H1 (cell line): ENCODE measurements around the gene ST6GALNAC3. TPM values are rescaled to one million over a fixed set of nuclear protein-coding genes. Genes with fewer than 3 reads are reported as not detected.

Experiments used
- CTCF ChIA-PET: fragments of 300-600 bp; sonication (Branson Sonifier 250); formaldehyde crosslinking; loops from one replicate; lab custom pipeline; 2021; ENCODE audit not compliant: partially characterized antibody; lab: Charles Lee
- POLR2A ChIA-PET: fragments of 300-600 bp; sonication (Branson Sonifier 250); formaldehyde crosslinking; loops from one replicate; lab custom pipeline; 2021; ENCODE audit warnings: inconsistent platforms; ENCODE audit not compliant: partially characterized antibody; lab: Charles Lee
- DNase-seq, 2 experiments: peaks; one replicate each; pipeline versions ENCODE4 v3.0.0 to v3.0.0-alpha.2; 2010 to 2022; ENCODE audit warnings: low spot score in 2 of 2, low read depth in 1 of 2, mixed read lengths in 1 of 2
- FAIRE-seq: peaks from 2 replicates; lab custom pipeline; 2011; peaks lifted over from hg19 to GRCh38; lab: Jason Lieb, UNC
- H2AFZ ChIP-seq: 2 replicates; pipeline ENCODE4 v1.8.1; 2012; ENCODE audit warnings: low read length, inconsistent platforms
- H2AK5ac ChIP-seq: 2 replicates; pipeline ENCODE4 v1.6.1; 2013; ENCODE audit warnings: low read depth, low read length
- H2BK120ac ChIP-seq: replicated peaks from 2 replicates; pipeline ENCODE3; 2013; ENCODE audit warnings: low read depth, low read length, inconsistent platforms
- H2BK12ac ChIP-seq: 2 replicates; pipeline ENCODE4 v1.6.1; 2013; ENCODE audit warnings: low read depth, low read length
- H2BK15ac ChIP-seq: 2 replicates; pipeline ENCODE4 v1.6.1; 2013; ENCODE audit warnings: low read length
- H2BK20ac ChIP-seq: 2 replicates; pipeline ENCODE4 v1.6.1; 2013; ENCODE audit warnings: low read length
- H2BK5ac ChIP-seq: 2 replicates; pipeline ENCODE4 v1.6.1; 2013; ENCODE audit warnings: low read depth, low read length
- H3K14ac ChIP-seq: 2 replicates; pipeline ENCODE4 v1.6.1; 2013; ENCODE audit warnings: inconsistent platforms; ENCODE audit not compliant: insufficient read length
- H3K18ac ChIP-seq: 2 replicates; pipeline ENCODE4 v1.6.1; 2013; ENCODE audit warnings: low read length; ENCODE audit errors: extremely low read depth
- H3K23ac ChIP-seq: 2 replicates; pipeline ENCODE4 v1.6.1; 2013; ENCODE audit warnings: inconsistent platforms; ENCODE audit not compliant: insufficient read length
- H3K23me2 ChIP-seq: 2 replicates; pipeline ENCODE4 v1.6.1; 2013; ENCODE audit warnings: low read depth, low read length
- H3K27ac ChIP-seq: 2 replicates; pipeline ENCODE4 v1.6.1; 2011; ENCODE audit warnings: low read depth, low read length, inconsistent platforms
- H3K27me3 ChIP-seq, 4 experiments: replicated peaks in 1 of 4; 1 replicate in 1 of 4; 2 replicates in 3 of 4; pipeline versions ENCODE4 v1.6.1 to v1.8.1; 2011 to 2013; ENCODE audit warnings: low read length in 3 of 4, mild to moderate bottlenecking in 3 of 4, inconsistent platforms in 2 of 4, mixed read lengths in 2 of 4, moderate library complexity in 1 of 4; ENCODE audit not compliant: control insufficient read depth in 3 of 4, insufficient read depth in 3 of 4; ENCODE audit errors: extremely low read depth in 1 of 4
- H3K36me3 ChIP-seq, 4 experiments: 2 replicates each; pipeline versions ENCODE4 v1.6.1 to v1.8.1; 2011 to 2013; ENCODE audit warnings: mild to moderate bottlenecking in 4 of 4, low read length in 3 of 4, moderate library complexity in 2 of 4, control low read depth in 1 of 4, inconsistent platforms in 1 of 4; ENCODE audit not compliant: insufficient read depth in 4 of 4, control insufficient read depth in 2 of 4
- H3K4ac ChIP-seq: replicated peaks from 2 replicates; pipeline ENCODE3; 2013; ENCODE audit warnings: low read length, low read depth, mixed read lengths, inconsistent platforms; ENCODE audit not compliant: insufficient read length
- H3K4me1 ChIP-seq, 4 experiments: replicated peaks in 1 of 4; 1 replicate in 1 of 4; 2 replicates in 3 of 4; pipeline versions ENCODE4 v1.6.1 to v1.8.1; 2011 to 2013; ENCODE audit warnings: low read length in 3 of 4, inconsistent platforms in 2 of 4, mixed read lengths in 1 of 4; ENCODE audit not compliant: insufficient read depth in 4 of 4, control insufficient read depth in 3 of 4
- H3K4me2 ChIP-seq, 2 experiments: 2 replicates each; pipeline versions ENCODE4 v1.6.1 to v1.8.1; 2011 to 2013; ENCODE audit warnings: low read depth in 2 of 2, low read length in 2 of 2, control low read depth in 1 of 2, inconsistent platforms in 1 of 2, mild to moderate bottlenecking in 1 of 2; ENCODE audit not compliant: insufficient read depth in 1 of 2
- H3K4me3 ChIP-seq, 4 experiments: fragments of 200-600, 300-600 bp in 1 of 4; sonication (generic), shearing (Covaris generic), sonication (Bioruptor Twin) in 1 of 4; 2 replicates each; pipeline versions ENCODE4 v1.5.1 to v1.8.1; 2011 to 2016; ENCODE audit warnings: low read length in 4 of 4, low read depth in 3 of 4, control low read depth in 2 of 4, inconsistent platforms in 2 of 4, mild to moderate bottlenecking in 2 of 4, mixed read lengths in 1 of 4, moderate library complexity in 1 of 4; ENCODE audit not compliant: insufficient read depth in 2 of 4; ENCODE audit errors: extremely low read depth in 1 of 4
- H3K56ac ChIP-seq: replicated peaks from 2 replicates; pipeline ENCODE3; 2013; ENCODE audit warnings: low read depth, mild to moderate bottlenecking, mixed read lengths, low read length, inconsistent platforms; ENCODE audit not compliant: insufficient read length
- H3K79me1 ChIP-seq: 2 replicates; pipeline ENCODE4 v1.6.1; 2013; ENCODE audit warnings: low read depth, low read length, control low read depth
- H3K79me2 ChIP-seq, 2 experiments: 2 replicates each; pipeline versions ENCODE4 v1.6.1 to v1.8.1; 2012 to 2013; ENCODE audit warnings: low read length in 2 of 2, mild to moderate bottlenecking in 2 of 2, inconsistent platforms in 1 of 2; ENCODE audit not compliant: insufficient read depth in 2 of 2, control insufficient read depth in 1 of 2
- H3K9ac ChIP-seq, 4 experiments: replicated peaks in 1 of 4; 1 replicate in 1 of 4; 2 replicates in 3 of 4; pipeline versions ENCODE4 v1.6.1 to v1.8.1; 2011 to 2013; ENCODE audit warnings: low read depth in 3 of 4, low read length in 3 of 4, control low read depth in 2 of 4, mild to moderate bottlenecking in 2 of 4, moderate library complexity in 2 of 4, inconsistent platforms in 1 of 4; ENCODE audit errors: extremely low read depth in 1 of 4
- H3K9me3 ChIP-seq, 2 experiments: 2 replicates each; pipeline versions ENCODE4 v1.6.1 to v1.8.1; 2012 to 2013; ENCODE audit warnings: mild to moderate bottlenecking in 2 of 2, moderate library complexity in 2 of 2, control low read depth in 1 of 2, inconsistent platforms in 1 of 2, low read depth in 1 of 2, low read length in 1 of 2, mixed read lengths in 1 of 2; ENCODE audit not compliant: insufficient read depth in 2 of 2
- H4K20me1 ChIP-seq, 2 experiments: replicated peaks in 1 of 2; 2 replicates each; pipeline versions ENCODE3 to v1.8.1; 2011 to 2013; ENCODE audit warnings: inconsistent platforms in 2 of 2, low read length in 2 of 2, mild to moderate bottlenecking in 1 of 2; ENCODE audit not compliant: insufficient read depth in 2 of 2, control insufficient read depth in 1 of 2
- H4K5ac ChIP-seq: 2 replicates; pipeline ENCODE4 v1.6.1; 2013; ENCODE audit warnings: low read length, low read depth, mixed read lengths, inconsistent platforms; ENCODE audit not compliant: insufficient read length
- H4K8ac ChIP-seq: 2 replicates; pipeline ENCODE4 v1.8.0; 2013; ENCODE audit warnings: mild to moderate bottlenecking, moderate library complexity, low read length, inconsistent platforms; ENCODE audit not compliant: insufficient read depth; ENCODE audit errors: extremely low read depth
- H4K91ac ChIP-seq: replicated peaks from 2 replicates; pipeline ENCODE3; 2013; ENCODE audit warnings: low read length, mixed read lengths, inconsistent platforms; ENCODE audit not compliant: insufficient read length
- polyA plus RNA-seq, 7 experiments: library from polyadenylated mRNA; depleted of rRNA in 3 of 7; stranded (reverse) in 5 of 7; unstranded in 2 of 7; fragments of >200 nt in 5 of 7; fragments of 200-250 nt in 2 of 7; gene quantifications; 1 replicate in 5 of 7; 2 replicates in 1 of 7; 4 replicates in 1 of 7; pipeline versions ENCODE4 v1.2.1 to v1.2.3, GENCODE V29; 2011 to 2013; ENCODE audit warnings: missing spikeins in 2 of 7, mixed read lengths in 2 of 7
- total RNA-seq: library from RNA; stranded (reverse); fragmentation: NEBNext Ultra II Directional; extraction: Animal tissue kit (Norgen Biotek cat#: 25700); gene quantifications from 2 replicates; pipeline ENCODE4 v1.2.1, GENCODE V29; 2021
- TF ChIP-seq, protein P1 (sequence below): fragments of 300-600 bp; sonication (generic); IDR thresholded peaks from 2 replicates; pipeline ENCODE4 v1.7.1; 2012; ENCODE audit warnings: low read length, moderate library complexity, mild to moderate bottlenecking, inconsistent platforms; ENCODE audit not compliant: insufficient replicate concordance

The ST6GALNAC3 gene
- total and polyA plus RNA-seq, 2 of the 8 experiments (the other 6 are each of a cell fraction or from before 2014, with no cell fraction given): 4.9 to 19.0 TPM

DNA sequence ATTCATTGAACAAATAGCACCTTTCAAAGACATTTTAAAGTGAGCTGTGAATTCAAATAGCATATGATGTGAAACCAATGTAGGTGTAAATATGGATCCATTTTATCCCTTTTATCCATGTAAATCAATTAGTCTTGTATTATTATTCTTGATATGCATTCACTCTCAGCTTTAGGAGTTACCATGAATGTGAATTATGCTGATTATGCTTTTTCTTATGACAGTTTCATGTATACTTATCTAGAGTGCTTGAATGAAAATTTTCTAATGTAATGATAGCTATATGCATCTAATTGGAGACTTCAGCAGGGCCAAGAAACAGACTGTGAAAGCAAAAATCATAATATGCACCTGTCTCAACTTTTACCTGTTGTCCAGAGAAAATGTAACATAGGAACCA, 566.2 kb downstream of the ST6GALNAC3 start:
- no peaks in the 10 kb centered on the region for H3K79me2 ChIP-seq
- H3K4me3 ChIP-seq: no peak overlapping the region
- no peaks in the 10 kb centered on the region for H3K79me1 ChIP-seq
- H3K4ac ChIP-seq: no peak overlapping the region
- no peaks in the 10 kb centered on the region for H3K36me3 ChIP-seq
- no peaks in the 10 kb centered on the region for H3K9me3 ChIP-seq
- H4K20me1 ChIP-seq: no peaks in the 10 kb centered on the region
- no peak overlapping the region for H2AK5ac ChIP-seq
- H3K4me1 ChIP-seq: no peaks in the 10 kb centered on the region
- ChIA-PET POLR2A (no interaction called here), CTCF (no interaction called here)
- no peak overlapping the region for H3K4me2 ChIP-seq
- no peak overlapping the region for H3K14ac ChIP-seq
- no peaks in the 10 kb centered on the region for H3K27me3 ChIP-seq
- H2BK120ac ChIP-seq: no peak overlapping the region
- no peak overlapping the region for H3K27ac ChIP-seq
- H2BK15ac ChIP-seq: no peak overlapping the region
- no peak for FAIRE-seq
- no peak overlapping the region for H2BK20ac ChIP-seq
- H4K91ac ChIP-seq: no peak overlapping the region
- H2BK5ac ChIP-seq: no peak overlapping the region
- H4K8ac ChIP-seq: no peak overlapping the region
- H3K18ac ChIP-seq: no peak overlapping the region
- H3K9ac ChIP-seq: no peak overlapping the region
- H2BK12ac ChIP-seq: no peak overlapping the region
- no peak overlapping the region for H2AFZ ChIP-seq
- no peak overlapping the region for H3K56ac ChIP-seq
- no peaks in the 10 kb centered on the region for H3K23me2 ChIP-seq
- no peak overlapping the region for H4K5ac ChIP-seq
- H3K23ac ChIP-seq: no peak overlapping the region
- DNase-seq: no peak
- TF ChIP-seq, protein P1, sequence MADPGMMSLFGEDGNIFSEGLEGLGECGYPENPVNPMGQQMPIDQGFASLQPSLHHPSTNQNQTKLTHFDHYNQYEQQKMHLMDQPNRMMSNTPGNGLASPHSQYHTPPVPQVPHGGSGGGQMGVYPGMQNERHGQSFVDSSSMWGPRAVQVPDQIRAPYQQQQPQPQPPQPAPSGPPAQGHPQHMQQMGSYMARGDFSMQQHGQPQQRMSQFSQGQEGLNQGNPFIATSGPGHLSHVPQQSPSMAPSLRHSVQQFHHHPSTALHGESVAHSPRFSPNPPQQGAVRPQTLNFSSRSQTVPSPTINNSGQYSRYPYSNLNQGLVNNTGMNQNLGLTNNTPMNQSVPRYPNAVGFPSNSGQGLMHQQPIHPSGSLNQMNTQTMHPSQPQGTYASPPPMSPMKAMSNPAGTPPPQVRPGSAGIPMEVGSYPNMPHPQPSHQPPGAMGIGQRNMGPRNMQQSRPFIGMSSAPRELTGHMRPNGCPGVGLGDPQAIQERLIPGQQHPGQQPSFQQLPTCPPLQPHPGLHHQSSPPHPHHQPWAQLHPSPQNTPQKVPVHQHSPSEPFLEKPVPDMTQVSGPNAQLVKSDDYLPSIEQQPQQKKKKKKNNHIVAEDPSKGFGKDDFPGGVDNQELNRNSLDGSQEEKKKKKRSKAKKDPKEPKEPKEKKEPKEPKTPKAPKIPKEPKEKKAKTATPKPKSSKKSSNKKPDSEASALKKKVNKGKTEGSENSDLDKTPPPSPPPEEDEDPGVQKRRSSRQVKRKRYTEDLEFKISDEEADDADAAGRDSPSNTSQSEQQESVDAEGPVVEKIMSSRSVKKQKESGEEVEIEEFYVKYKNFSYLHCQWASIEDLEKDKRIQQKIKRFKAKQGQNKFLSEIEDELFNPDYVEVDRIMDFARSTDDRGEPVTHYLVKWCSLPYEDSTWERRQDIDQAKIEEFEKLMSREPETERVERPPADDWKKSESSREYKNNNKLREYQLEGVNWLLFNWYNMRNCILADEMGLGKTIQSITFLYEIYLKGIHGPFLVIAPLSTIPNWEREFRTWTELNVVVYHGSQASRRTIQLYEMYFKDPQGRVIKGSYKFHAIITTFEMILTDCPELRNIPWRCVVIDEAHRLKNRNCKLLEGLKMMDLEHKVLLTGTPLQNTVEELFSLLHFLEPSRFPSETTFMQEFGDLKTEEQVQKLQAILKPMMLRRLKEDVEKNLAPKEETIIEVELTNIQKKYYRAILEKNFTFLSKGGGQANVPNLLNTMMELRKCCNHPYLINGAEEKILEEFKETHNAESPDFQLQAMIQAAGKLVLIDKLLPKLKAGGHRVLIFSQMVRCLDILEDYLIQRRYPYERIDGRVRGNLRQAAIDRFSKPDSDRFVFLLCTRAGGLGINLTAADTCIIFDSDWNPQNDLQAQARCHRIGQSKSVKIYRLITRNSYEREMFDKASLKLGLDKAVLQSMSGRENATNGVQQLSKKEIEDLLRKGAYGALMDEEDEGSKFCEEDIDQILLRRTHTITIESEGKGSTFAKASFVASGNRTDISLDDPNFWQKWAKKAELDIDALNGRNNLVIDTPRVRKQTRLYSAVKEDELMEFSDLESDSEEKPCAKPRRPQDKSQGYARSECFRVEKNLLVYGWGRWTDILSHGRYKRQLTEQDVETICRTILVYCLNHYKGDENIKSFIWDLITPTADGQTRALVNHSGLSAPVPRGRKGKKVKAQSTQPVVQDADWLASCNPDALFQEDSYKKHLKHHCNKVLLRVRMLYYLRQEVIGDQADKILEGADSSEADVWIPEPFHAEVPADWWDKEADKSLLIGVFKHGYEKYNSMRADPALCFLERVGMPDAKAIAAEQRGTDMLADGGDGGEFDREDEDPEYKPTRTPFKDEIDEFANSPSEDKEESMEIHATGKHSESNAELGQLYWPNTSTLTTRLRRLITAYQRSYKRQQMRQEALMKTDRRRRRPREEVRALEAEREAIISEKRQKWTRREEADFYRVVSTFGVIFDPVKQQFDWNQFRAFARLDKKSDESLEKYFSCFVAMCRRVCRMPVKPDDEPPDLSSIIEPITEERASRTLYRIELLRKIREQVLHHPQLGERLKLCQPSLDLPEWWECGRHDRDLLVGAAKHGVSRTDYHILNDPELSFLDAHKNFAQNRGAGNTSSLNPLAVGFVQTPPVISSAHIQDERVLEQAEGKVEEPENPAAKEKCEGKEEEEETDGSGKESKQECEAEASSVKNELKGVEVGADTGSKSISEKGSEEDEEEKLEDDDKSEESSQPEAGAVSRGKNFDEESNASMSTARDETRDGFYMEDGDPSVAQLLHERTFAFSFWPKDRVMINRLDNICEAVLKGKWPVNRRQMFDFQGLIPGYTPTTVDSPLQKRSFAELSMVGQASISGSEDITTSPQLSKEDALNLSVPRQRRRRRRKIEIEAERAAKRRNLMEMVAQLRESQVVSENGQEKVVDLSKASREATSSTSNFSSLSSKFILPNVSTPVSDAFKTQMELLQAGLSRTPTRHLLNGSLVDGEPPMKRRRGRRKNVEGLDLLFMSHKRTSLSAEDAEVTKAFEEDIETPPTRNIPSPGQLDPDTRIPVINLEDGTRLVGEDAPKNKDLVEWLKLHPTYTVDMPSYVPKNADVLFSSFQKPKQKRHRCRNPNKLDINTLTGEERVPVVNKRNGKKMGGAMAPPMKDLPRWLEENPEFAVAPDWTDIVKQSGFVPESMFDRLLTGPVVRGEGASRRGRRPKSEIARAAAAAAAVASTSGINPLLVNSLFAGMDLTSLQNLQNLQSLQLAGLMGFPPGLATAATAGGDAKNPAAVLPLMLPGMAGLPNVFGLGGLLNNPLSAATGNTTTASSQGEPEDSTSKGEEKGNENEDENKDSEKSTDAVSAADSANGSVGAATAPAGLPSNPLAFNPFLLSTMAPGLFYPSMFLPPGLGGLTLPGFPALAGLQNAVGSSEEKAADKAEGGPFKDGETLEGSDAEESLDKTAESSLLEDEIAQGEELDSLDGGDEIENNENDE: no peak
